Naive B cell (primary cell): ENCODE data around the gene SORCS2. TPM values are rescaled to one million over a fixed set of nuclear protein-coding genes. Genes with fewer than 3 reads are reported as not detected.

ENCODE experiments used
- ATAC-seq, 2 donors: fragments of 150-1000 bp; cut with Tn5 transposase; 2 replicates each; pipeline ENCODE4 v1.10.0; 2021; ENCODE audit warnings: low read depth in 2 of 2, mild to moderate bottlenecking in 2 of 2, moderate library complexity in 2 of 2
- DNase-seq: peaks from one replicate; pipeline ENCODE4 v3.0.0; 2022
- H3K27ac Mint-ChIP-seq, 6 donors: one replicate each; pipeline ENCODE4 v1.8.0; 2020 to 2022; ENCODE audit warnings: mild to moderate bottlenecking in 6 of 6, mixed read lengths in 6 of 6, moderate library complexity in 5 of 6, inconsistent platforms in 2 of 6
- H3K27me3 Mint-ChIP-seq, 3 donors: one replicate each; pipeline ENCODE4 v1.8.0; 2021 to 2022; ENCODE audit warnings: mixed read lengths in 3 of 3, mild to moderate bottlenecking in 1 of 3
- H3K36me3 Mint-ChIP-seq, 2 donors: one replicate each; pipeline ENCODE4 v1.8.0; 2020 to 2022; ENCODE audit warnings: mixed read lengths in 2 of 2, inconsistent platforms in 1 of 2, mild to moderate bottlenecking in 1 of 2
- H3K4me1 Mint-ChIP-seq, 3 donors: one replicate each; pipeline ENCODE4 v1.8.0; 2020 to 2022; ENCODE audit warnings: mixed read lengths in 3 of 3, inconsistent platforms in 1 of 3, mild to moderate bottlenecking in 1 of 3, moderate library complexity in 1 of 3
- H3K4me3 Mint-ChIP-seq, 8 donors: one replicate each; pipeline ENCODE4 v1.8.0; 2020 to 2022; ENCODE audit warnings: mild to moderate bottlenecking in 8 of 8, mixed read lengths in 8 of 8, moderate library complexity in 8 of 8, inconsistent platforms in 2 of 8
- H3K9me3 Mint-ChIP-seq, 7 donors: one replicate each; pipeline ENCODE4 v1.8.0; 2020 to 2022; ENCODE audit warnings: mixed read lengths in 7 of 7, mild to moderate bottlenecking in 5 of 7, inconsistent platforms in 2 of 7, moderate library complexity in 1 of 7
- polyA plus RNA-seq, 6 donors: library from polyadenylated mRNA; unstranded; fragments of 300-500 nt; fragmentation: Illumina TruSeq; gene quantifications; one replicate each; pipeline ENCODE4 v1.2.3, GENCODE V29; 2021; ENCODE audit warnings: low read depth in 6 of 6

The SORCS2 gene
- polyA plus RNA-seq, 6 donors from 2014 or later = not detected

- Mint-ChIP-seq H3K9me3 (peaks cover 0 to 2% (median 0%) of the 10 kb centered on the region in 7 donors), H3K4me3 (no peak overlapping the region), H3K27ac (no peak overlapping the region), H3K4me1 (peaks cover 4 to 5% (median 5%) of the 10 kb centered on the region in 3 donors), H3K36me3 (no peaks in the 10 kb centered on the region), H3K27me3 (peaks cover 8 to 28% (median 22%) of the 10 kb centered on the region in 3 donors)
- DNase-seq = no peak
- no peak for ATAC-seq
These were observed 462.5 kb downstream of the SORCS2 start for GRCh38 chr4:7654550-7655445.

GRCh38 chr4:7655511-7656243 lies 463.3 kb downstream of the SORCS2 start:
- Mint-ChIP-seq H3K9me3 (no peaks in the 10 kb centered on the region), H3K4me3 (no peak overlapping the region)
- DNase-seq = no peak

GRCh38 chr4:7656244-7656800 lies 464.0 kb downstream of the SORCS2 start:
- peaks cover 0 to 19% (median 11%) of the 10 kb centered on the region in 3 donors for H3K27me3 Mint-ChIP-seq
- H3K27ac Mint-ChIP-seq = no peak overlapping the region
- H3K4me3 Mint-ChIP-seq = no peak overlapping the region
- no peaks in the 10 kb centered on the region for H3K9me3 Mint-ChIP-seq
- ATAC-seq (no peak), DNase-seq (no peak)
- H3K36me3 Mint-ChIP-seq = no peaks in the 10 kb centered on the region
- no peaks in the 10 kb centered on the region for H3K4me1 Mint-ChIP-seq

More at GRCh38 chr4:7655511-7656243, 463.3 kb downstream of the SORCS2 start:
- peaks cover 5 to 25% (median 17%) of the 10 kb centered on the region in 3 donors for H3K27me3 Mint-ChIP-seq
- H3K4me1 Mint-ChIP-seq = peaks cover 0 to 3% (median 0%) of the 10 kb centered on the region in 3 donors
- H3K36me3 Mint-ChIP-seq = no peaks in the 10 kb centered on the region
- no peak overlapping the region for H3K27ac Mint-ChIP-seq
- ATAC-seq = no peak

- Mint-ChIP-seq H3K4me3 (no peak overlapping the region), H3K4me1 (no peaks in the 10 kb centered on the region), H3K27ac (no peak overlapping the region), H3K27me3 (peaks cover 0 to 14% (median 10%) of the 10 kb centered on the region in 3 donors), H3K36me3 (no peaks in the 10 kb centered on the region), H3K9me3 (peaks cover 0 to 1% (median 0%) of the 10 kb centered on the region in 7 donors)
- no peak for DNase-seq
- ATAC-seq = no peak
These were observed 465.4 kb downstream of the SORCS2 start for GRCh38 chr4:7657545-7658297.

DNA sequence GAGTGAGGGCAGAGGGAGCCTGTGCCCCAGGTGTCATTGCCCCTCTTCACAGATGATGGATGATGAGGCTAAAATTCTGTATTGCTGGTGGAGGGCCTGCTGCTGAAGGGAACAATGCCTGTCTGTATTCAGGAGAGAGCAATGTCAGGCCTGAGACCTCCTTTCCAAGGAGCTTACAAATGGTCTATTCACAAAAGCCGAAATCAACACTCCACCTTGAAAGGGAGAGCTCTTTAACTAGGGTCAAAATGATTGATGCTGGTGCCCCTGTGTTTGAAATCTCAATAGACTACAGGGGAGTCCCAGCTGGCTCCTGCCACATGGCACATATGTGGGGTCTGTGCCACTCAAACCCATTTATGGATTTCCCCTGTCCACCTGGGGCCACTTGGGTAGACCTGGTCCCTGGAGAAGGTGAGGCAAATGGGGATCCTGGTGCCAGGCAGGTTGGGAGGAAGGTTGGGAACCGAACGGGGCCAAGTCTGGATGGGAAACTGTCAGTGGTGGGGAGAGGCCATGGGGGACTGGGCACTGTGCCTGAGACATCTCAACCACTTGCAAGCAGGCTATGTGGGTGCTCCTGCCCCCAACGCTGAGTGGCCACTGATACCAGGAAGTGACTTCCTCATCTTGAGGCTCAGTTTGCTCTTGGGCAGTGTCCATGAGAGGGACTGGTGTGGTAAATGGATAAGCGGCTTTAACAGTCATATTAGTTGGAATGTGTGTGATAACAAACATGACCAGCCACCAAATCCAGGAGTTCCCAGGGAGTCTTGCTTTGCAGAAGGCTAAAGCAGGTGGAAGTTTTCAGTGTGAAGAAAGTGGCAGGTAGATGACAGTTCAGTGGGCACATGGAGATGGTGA lies 466.2 kb downstream of the SORCS2 start:
- DNase-seq (no peak), ATAC-seq (no peak)
- no peaks in the 10 kb centered on the region for H3K36me3 Mint-ChIP-seq
- no peak overlapping the region for H3K4me3 Mint-ChIP-seq
- peaks cover 0 to 14% (median 10%) of the 10 kb centered on the region in 3 donors for H3K27me3 Mint-ChIP-seq
- H3K4me1 Mint-ChIP-seq = no peaks in the 10 kb centered on the region
- no peak overlapping the region for H3K27ac Mint-ChIP-seq
- peaks cover 0 to 6% (median 0%) of the 10 kb centered on the region in 7 donors for H3K9me3 Mint-ChIP-seq

GRCh38 chr4:7659429-7660175 lies 467.3 kb downstream of the SORCS2 start:
- no peak overlapping the region for H3K27ac Mint-ChIP-seq
- H3K36me3 Mint-ChIP-seq = no peaks in the 10 kb centered on the region
- no peak for DNase-seq
- no peak for ATAC-seq
- H3K4me3 Mint-ChIP-seq = no peak overlapping the region
- H3K9me3 Mint-ChIP-seq = peaks cover 0 to 6% (median 0%) of the 10 kb centered on the region in 7 donors
- H3K27me3 Mint-ChIP-seq = peaks cover 0 to 10% (median 6%) of the 10 kb centered on the region in 3 donors
- H3K4me1 Mint-ChIP-seq = no peaks in the 10 kb centered on the region

DNA sequence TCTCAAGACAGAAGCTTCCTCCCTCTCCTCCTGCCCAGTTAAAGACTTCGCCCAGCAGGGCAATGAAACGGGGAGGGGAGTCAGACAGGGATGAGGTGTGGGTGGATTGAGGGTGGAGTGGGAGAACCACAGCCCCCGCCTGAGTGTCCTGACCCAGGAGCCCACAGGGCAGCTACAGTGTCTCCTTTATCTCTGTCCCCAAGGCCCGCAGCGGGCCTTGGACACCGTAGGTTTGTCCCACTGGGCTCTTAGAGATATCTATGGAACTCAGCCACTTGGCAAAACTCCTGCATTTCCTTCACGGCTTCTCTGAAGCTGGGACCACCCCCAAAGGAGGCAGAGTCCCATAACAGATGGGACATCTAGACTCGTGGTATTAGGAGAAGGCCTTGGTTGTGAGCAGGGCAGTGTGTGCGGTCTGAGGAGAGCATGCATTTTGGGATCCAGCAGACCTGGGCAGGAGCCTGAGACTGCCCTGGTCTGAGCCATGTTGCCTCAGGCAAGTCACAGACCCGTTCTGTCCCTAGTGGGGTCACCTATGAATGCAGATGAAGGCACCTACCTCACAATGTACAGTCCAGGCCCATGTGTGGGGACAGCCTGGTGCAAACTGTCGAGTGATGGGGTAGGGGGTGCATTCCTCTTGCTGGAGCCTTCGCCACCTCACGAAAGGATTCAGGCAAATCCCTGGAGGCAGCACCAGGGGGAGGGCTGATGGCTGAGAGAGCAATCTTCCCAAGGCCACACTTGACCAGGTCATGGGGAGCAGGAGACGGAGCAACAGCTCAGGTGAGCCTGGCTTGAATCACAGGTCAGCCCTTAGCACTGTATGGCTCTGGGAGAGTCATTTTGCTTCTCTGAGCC lies 468.1 kb downstream of the SORCS2 start:
- Mint-ChIP-seq H3K36me3 (no peaks in the 10 kb centered on the region), H3K27ac (no peak overlapping the region), H3K27me3 (peaks cover 0 to 2% (median 0%) of the 10 kb centered on the region in 3 donors), H3K9me3 (peaks cover 0 to 6% (median 0%) of the 10 kb centered on the region in 7 donors), H3K4me3 (no peak overlapping the region), H3K4me1 (no peaks in the 10 kb centered on the region)
- DNase-seq (no peak), ATAC-seq (no peak)

GRCh38 chr4:7661066-7661748 lies 468.9 kb downstream of the SORCS2 start:
- Mint-ChIP-seq H3K9me3 (peaks cover 0 to 6% (median 0%) of the 10 kb centered on the region in 7 donors), H3K36me3 (no peaks in the 10 kb centered on the region), H3K4me3 (no peak overlapping the region), H3K27ac (no peak overlapping the region), H3K27me3 (no peaks in the 10 kb centered on the region), H3K4me1 (no peaks in the 10 kb centered on the region)
- no peak for DNase-seq
- ATAC-seq = no peak

DNA sequence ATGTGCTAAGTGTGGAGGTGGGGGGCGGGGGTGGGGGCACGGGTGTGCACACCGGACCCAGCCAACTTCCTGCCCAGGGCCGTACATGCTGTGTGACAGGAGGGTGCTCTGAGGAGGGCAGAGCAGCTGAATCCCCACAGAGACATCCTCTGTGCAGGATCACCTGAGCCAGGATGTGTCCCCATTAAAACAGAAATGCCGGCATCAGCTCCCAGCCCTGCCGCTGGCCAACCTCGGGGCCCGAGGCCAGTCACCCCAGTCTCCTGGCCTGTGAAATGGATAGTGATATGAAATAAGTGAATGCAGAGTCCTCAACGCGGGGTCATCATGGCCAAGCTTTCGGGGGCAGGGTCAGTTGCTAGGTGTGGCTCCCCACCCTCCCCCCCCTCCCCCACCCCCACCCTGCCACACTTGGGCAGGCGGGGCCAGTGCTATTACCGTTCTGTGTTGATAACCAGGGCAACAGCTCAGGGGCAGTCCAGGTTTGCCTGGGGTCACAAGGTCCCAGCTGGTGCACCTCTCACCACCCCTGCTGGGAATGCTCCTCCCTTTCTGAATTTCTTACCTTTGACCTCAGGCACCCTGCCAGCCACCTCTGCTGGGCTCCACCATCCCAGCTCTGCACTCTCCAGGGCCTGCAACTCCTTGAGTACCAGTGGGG lies 469.6 kb downstream of the SORCS2 start:
- no peak overlapping the region for H3K27ac Mint-ChIP-seq
- no peaks in the 10 kb centered on the region for H3K27me3 Mint-ChIP-seq
- H3K4me1 Mint-ChIP-seq = no peaks in the 10 kb centered on the region

DNA sequence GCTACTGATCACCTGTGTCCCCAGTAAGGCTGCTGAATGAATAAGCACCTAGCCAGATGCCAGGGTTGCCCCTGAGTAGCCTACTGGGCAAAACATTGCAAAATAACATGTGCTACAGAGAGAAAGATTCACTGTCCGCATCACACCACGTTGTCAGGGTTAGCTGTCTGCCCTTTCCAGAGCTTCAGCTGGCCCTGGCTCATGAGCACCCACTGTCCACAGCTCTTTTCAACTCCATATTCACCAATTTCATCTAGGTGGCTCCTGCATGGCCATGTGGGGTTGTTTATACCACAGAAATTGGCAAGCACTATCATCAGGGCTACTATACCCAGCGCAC lies 470.1 kb downstream of the SORCS2 start:
- no peak for DNase-seq
- Mint-ChIP-seq H3K27ac (no peak overlapping the region), H3K9me3 (peaks cover 0 to 6% (median 0%) of the 10 kb centered on the region in 7 donors), H3K27me3 (no peaks in the 10 kb centered on the region), H3K4me1 (no peaks in the 10 kb centered on the region), H3K4me3 (no peak overlapping the region), H3K36me3 (no peaks in the 10 kb centered on the region)
- no peak for ATAC-seq

More for the DNA sequence above, 469.6 kb downstream of the SORCS2 start:
- Mint-ChIP-seq H3K4me3 (no peak overlapping the region), H3K36me3 (no peaks in the 10 kb centered on the region), H3K9me3 (peaks cover 0 to 6% (median 0%) of the 10 kb centered on the region in 7 donors)
- no peak for ATAC-seq
- no peak for DNase-seq
